Kidney epithelial cell (primary cell): ENCODE measurements around the gene SIM2. TPM values are rescaled to one million over a fixed set of nuclear protein-coding genes. Genes with fewer than 3 reads are reported as not detected.

Experiments
- DNase-seq: peaks from one replicate; pipeline ENCODE4 v3.0.0-alpha.2; 2010; ENCODE audit warnings: low read depth
- H3K27me3 ChIP-seq: 2 replicates; pipeline ENCODE4 v1.6.0; 2011; ENCODE audit warnings: low read length; ENCODE audit not compliant: control insufficient read depth, insufficient read depth
- H3K36me3 ChIP-seq: 2 replicates; pipeline ENCODE4 v1.5.1; 2011; ENCODE audit warnings: low read length; ENCODE audit not compliant: control insufficient read depth, insufficient read depth
- H3K4me3 ChIP-seq: 2 replicates; pipeline ENCODE4 v1.5.1; 2011; ENCODE audit warnings: low read depth, mild to moderate bottlenecking, control low read depth, low read length
- CTCF ChIP-seq: IDR thresholded peaks from 2 replicates; pipeline ENCODE4 v1.5.1; 2011; ENCODE audit warnings: mild to moderate bottlenecking, moderate library complexity, low read length, control low read depth, inconsistent platforms; ENCODE audit not compliant: insufficient read depth, poor library complexity, severe bottlenecking
- total RNA-seq: library from RNA; depleted of rRNA; stranded (reverse); fragments of >200 nt; gene quantifications from 2 replicates; pipeline ENCODE4 v1.2.3, GENCODE V29; 2015

SIM2 gene
- total RNA-seq, 1 donor from 2014 or later: 9.5 TPM

- Histone ChIP-seq H3K27me3 (no peaks in the 10 kb centered on the region), H3K4me3 (no peak overlapping the region), H3K36me3 (no peaks in the 10 kb centered on the region)
- no peak for DNase-seq
- TF ChIP-seq CTCF: no peak
Measured at GRCh38 chr21:36759348-36760083, 60.6 kb downstream of the SIM2 start.

GRCh38 chr21:36761685-36762084 is 62.8 kb downstream of the SIM2 start:
- Histone ChIP-seq H3K27me3 (no peaks in the 10 kb centered on the region), H3K4me3 (no peak overlapping the region), H3K36me3 (no peaks in the 10 kb centered on the region)
- no peak for DNase-seq
- no peak for TF ChIP-seq CTCF

GRCh38 chr21:36762642-36763041 is 63.7 kb downstream of the SIM2 start:
- no peaks in the 10 kb centered on the region for H3K27me3 ChIP-seq
- no peak overlapping the region for H3K4me3 ChIP-seq
- no peak for DNase-seq
- TF ChIP-seq CTCF: no peak
- no peaks in the 10 kb centered on the region for H3K36me3 ChIP-seq

GRCh38 chr21:36763305-36763704 is 64.4 kb downstream of the SIM2 start:
- H3K36me3 ChIP-seq: no peaks in the 10 kb centered on the region
- TF ChIP-seq CTCF: no peak
- H3K27me3 ChIP-seq: no peaks in the 10 kb centered on the region
- DNase-seq: no peak
- no peak overlapping the region for H3K4me3 ChIP-seq

GRCh38 chr21:36765229-36765628 is 66.3 kb downstream of the SIM2 start:
- DNase-seq: no peak

More at GRCh38 chr21:36765229-36765628, 66.3 kb downstream of the SIM2 start:
- no peak for TF ChIP-seq CTCF
- H3K27me3 ChIP-seq: no peaks in the 10 kb centered on the region
- no peak overlapping the region for H3K4me3 ChIP-seq
- no peaks in the 10 kb centered on the region for H3K36me3 ChIP-seq
